Activated naive CD4-positive, alpha-beta T cell treated with anti-CD3 and anti-CD28 coated beads for 36 hours (primary cell): ENCODE measurements around the gene HS6ST2. TPM values are rescaled to one million over a fixed set of nuclear protein-coding genes. Genes with fewer than 3 reads are reported as not detected.

ENCODE experiments used
- CTCF ChIA-PET: fragments of 350-600 bp; sonication (Branson Sonifier 250); formaldehyde crosslinking; loops from one replicate; lab custom pipeline; 2021; ENCODE audit warnings: antibody characterized with exemption; lab: Charles Lee
- DNase-seq: peaks from one replicate; pipeline ENCODE4 v3.0.0-alpha.2; 2020
- H3K27ac Mint-ChIP-seq: one replicate; pipeline ENCODE4 v1.8.0; 2021; ENCODE audit warnings: mild to moderate bottlenecking, mixed read lengths
- H3K27me3 Mint-ChIP-seq: one replicate; pipeline ENCODE4 v1.8.0; 2021; ENCODE audit warnings: low read depth, mixed read lengths
- H3K36me3 Mint-ChIP-seq: one replicate; pipeline ENCODE4 v1.8.0; 2021; ENCODE audit warnings: low read depth, mixed read lengths
- H3K4me1 Mint-ChIP-seq: one replicate; pipeline ENCODE4 v1.8.0; 2021; ENCODE audit warnings: low read depth, mixed read lengths
- H3K4me3 Mint-ChIP-seq: one replicate; pipeline ENCODE4 v1.8.0; 2021; ENCODE audit warnings: mild to moderate bottlenecking, moderate library complexity, mixed read lengths
- H3K9me3 Mint-ChIP-seq: one replicate; pipeline ENCODE4 v1.8.0; 2021; ENCODE audit warnings: mixed read lengths
- intact Hi-C: fragments of 100-400 bp; cut with micrococcal nuclease; formaldehyde crosslinking; loops from one replicate; pipeline ENCODE4 v1.15.1; 2023
- total RNA-seq, 2 experiments: library from RNA; stranded (reverse); gene quantifications; one replicate each; pipeline ENCODE4 v1.2.3, GENCODE V29; 2021

HS6ST2 gene
- total RNA-seq, 2 experiments from 2014 or later, result 0.98 to 1.3 TPM

GRCh38 chrX:132763528-132763927 lies 194.9 kb downstream of the HS6ST2 start:
- H3K4me3 Mint-ChIP-seq, result no peak overlapping the region
- no peak overlapping the region for H3K27ac Mint-ChIP-seq
- intact Hi-C loops, result no loop called here
- H3K4me1 Mint-ChIP-seq, result no peaks in the 10 kb centered on the region
- CTCF ChIA-PET, result no interaction called here
- no peaks in the 10 kb centered on the region for H3K36me3 Mint-ChIP-seq
- no peak for DNase-seq
- no peaks in the 10 kb centered on the region for H3K27me3 Mint-ChIP-seq
- no peaks in the 10 kb centered on the region for H3K9me3 Mint-ChIP-seq

GRCh38 chrX:132758759-132759158 lies 199.7 kb downstream of the HS6ST2 start:
- H3K9me3 Mint-ChIP-seq, result no peaks in the 10 kb centered on the region
- CTCF ChIA-PET, result no interaction called here
- H3K36me3 Mint-ChIP-seq, result no peaks in the 10 kb centered on the region
- no peaks in the 10 kb centered on the region for H3K4me1 Mint-ChIP-seq
- H3K27ac Mint-ChIP-seq, result no peak overlapping the region
- no peak overlapping the region for H3K4me3 Mint-ChIP-seq
- H3K27me3 Mint-ChIP-seq, result peaks cover 2% of the 10 kb centered on the region
- intact Hi-C loops, result no loop called here
- DNase-seq, result no peak

GRCh38 chrX:132757066-132757623 lies 201.3 kb downstream of the HS6ST2 start:
- H3K27ac Mint-ChIP-seq, result no peak overlapping the region
- no peaks in the 10 kb centered on the region for H3K9me3 Mint-ChIP-seq
- H3K4me3 Mint-ChIP-seq, result no peak overlapping the region
- no peaks in the 10 kb centered on the region for H3K4me1 Mint-ChIP-seq
- CTCF ChIA-PET, result interaction anchor here (0.5 kb wide), 1 partner anchor 96 kb away, joined by 3 read pairs; no protein-coding TSS in a partner anchor
- intact Hi-C loops, result no loop called here
- no peak for DNase-seq
- peaks cover 2% of the 10 kb centered on the region for H3K27me3 Mint-ChIP-seq
- H3K36me3 Mint-ChIP-seq, result no peaks in the 10 kb centered on the region

GRCh38 chrX:132756439-132756838 lies 202.0 kb downstream of the HS6ST2 start:
- H3K4me1 Mint-ChIP-seq, result no peaks in the 10 kb centered on the region
- H3K9me3 Mint-ChIP-seq, result no peaks in the 10 kb centered on the region
- CTCF ChIA-PET, result interaction anchor here (1.2 kb wide), 1 partner anchor 18 kb away, joined by 3 read pairs; no protein-coding TSS in a partner anchor
- H3K27ac Mint-ChIP-seq, result no peak overlapping the region
- no peaks in the 10 kb centered on the region for H3K36me3 Mint-ChIP-seq
- intact Hi-C loops, result no loop called here
- H3K4me3 Mint-ChIP-seq, result no peak overlapping the region
- DNase-seq, result no peak
- H3K27me3 Mint-ChIP-seq, result peaks cover 2% of the 10 kb centered on the region

GRCh38 chrX:132751063-132751690 lies 207.3 kb downstream of the HS6ST2 start:
- CTCF ChIA-PET, result no interaction called here
- Mint-ChIP-seq H3K36me3 (no peaks in the 10 kb centered on the region), H3K27me3 (no peaks in the 10 kb centered on the region), H3K4me1 (no peaks in the 10 kb centered on the region), H3K4me3 (no peak overlapping the region), H3K9me3 (no peaks in the 10 kb centered on the region), H3K27ac (no peak overlapping the region)
- DNase-seq, result no peak
- intact Hi-C loops, result no loop called here

- Mint-ChIP-seq H3K36me3 (no peaks in the 10 kb centered on the region), H3K27ac (no peak overlapping the region), H3K4me3 (no peak overlapping the region), H3K9me3 (no peaks in the 10 kb centered on the region), H3K4me1 (no peaks in the 10 kb centered on the region), H3K27me3 (no peaks in the 10 kb centered on the region)
- intact Hi-C loops, result no loop called here
- CTCF ChIA-PET, result interaction anchor here (1.5 kb wide), 1 partner anchor 10 kb away, joined by 3 read pairs; no protein-coding TSS in a partner anchor
- DNase-seq, result no peak
Observed at GRCh38 chrX:132750331-132751062, 207.9 kb downstream of the HS6ST2 start.

GRCh38 chrX:132749406-132749805 lies 209.0 kb downstream of the HS6ST2 start:
- DNase-seq, result no peak
- H3K27me3 Mint-ChIP-seq, result no peaks in the 10 kb centered on the region
- intact Hi-C loops, result no loop called here
- no peak overlapping the region for H3K27ac Mint-ChIP-seq
- CTCF ChIA-PET, result interaction anchor here (1.5 kb wide), 1 partner anchor 9 kb away, joined by 3 read pairs; no protein-coding TSS in a partner anchor
- H3K9me3 Mint-ChIP-seq, result no peaks in the 10 kb centered on the region
- H3K36me3 Mint-ChIP-seq, result no peaks in the 10 kb centered on the region
- no peaks in the 10 kb centered on the region for H3K4me1 Mint-ChIP-seq
- no peak overlapping the region for H3K4me3 Mint-ChIP-seq

GRCh38 chrX:132748909-132749308 lies 209.5 kb downstream of the HS6ST2 start:
- Mint-ChIP-seq H3K27me3 (no peaks in the 10 kb centered on the region), H3K9me3 (no peaks in the 10 kb centered on the region), H3K4me1 (no peaks in the 10 kb centered on the region), H3K27ac (no peak overlapping the region), H3K36me3 (no peaks in the 10 kb centered on the region), H3K4me3 (no peak overlapping the region)
- DNase-seq, result no peak
- CTCF ChIA-PET, result no interaction called here
- intact Hi-C loops, result no loop called here

- intact Hi-C loops, result no loop called here
- no peaks in the 10 kb centered on the region for H3K27me3 Mint-ChIP-seq
- no peaks in the 10 kb centered on the region for H3K9me3 Mint-ChIP-seq
- CTCF ChIA-PET, result no interaction called here
- no peaks in the 10 kb centered on the region for H3K36me3 Mint-ChIP-seq
- DNase-seq, result no peak
- H3K27ac Mint-ChIP-seq, result no peak overlapping the region
- H3K4me3 Mint-ChIP-seq, result no peak overlapping the region
- no peaks in the 10 kb centered on the region for H3K4me1 Mint-ChIP-seq
Observed at GRCh38 chrX:132748268-132748667, 210.2 kb downstream of the HS6ST2 start.

- no peak overlapping the region for H3K27ac Mint-ChIP-seq
- CTCF ChIA-PET, result no interaction called here
- H3K4me3 Mint-ChIP-seq, result no peak overlapping the region
- DNase-seq, result no peak
- H3K9me3 Mint-ChIP-seq, result no peaks in the 10 kb centered on the region
- H3K36me3 Mint-ChIP-seq, result no peaks in the 10 kb centered on the region
- intact Hi-C loops, result no loop called here
- no peaks in the 10 kb centered on the region for H3K4me1 Mint-ChIP-seq
- no peaks in the 10 kb centered on the region for H3K27me3 Mint-ChIP-seq
Observed at GRCh38 chrX:132745593-132745992, 212.8 kb downstream of the HS6ST2 start.

GRCh38 chrX:132744470-132744869 lies 214.0 kb downstream of the HS6ST2 start:
- DNase-seq, result no peak
- no peaks in the 10 kb centered on the region for H3K9me3 Mint-ChIP-seq
- H3K36me3 Mint-ChIP-seq, result no peaks in the 10 kb centered on the region
- no peaks in the 10 kb centered on the region for H3K4me1 Mint-ChIP-seq
- CTCF ChIA-PET, result no interaction called here
- no peak overlapping the region for H3K27ac Mint-ChIP-seq
- no peak overlapping the region for H3K4me3 Mint-ChIP-seq
- intact Hi-C loops, result no loop called here
- no peaks in the 10 kb centered on the region for H3K27me3 Mint-ChIP-seq

GRCh38 chrX:132743086-132743485 lies 215.3 kb downstream of the HS6ST2 start:
- H3K27me3 Mint-ChIP-seq, result no peaks in the 10 kb centered on the region
- no peak overlapping the region for H3K27ac Mint-ChIP-seq
- intact Hi-C loops, result no loop called here
- no peaks in the 10 kb centered on the region for H3K9me3 Mint-ChIP-seq
- no peak for DNase-seq
- H3K36me3 Mint-ChIP-seq, result no peaks in the 10 kb centered on the region
- H3K4me1 Mint-ChIP-seq, result peaks cover 4% of the 10 kb centered on the region
- CTCF ChIA-PET, result no interaction called here
- no peak overlapping the region for H3K4me3 Mint-ChIP-seq

GRCh38 chrX:132742246-132742645 lies 216.2 kb downstream of the HS6ST2 start:
- H3K36me3 Mint-ChIP-seq, result no peaks in the 10 kb centered on the region
- H3K9me3 Mint-ChIP-seq, result no peaks in the 10 kb centered on the region
- H3K27me3 Mint-ChIP-seq, result no peaks in the 10 kb centered on the region
- CTCF ChIA-PET, result no interaction called here
- H3K27ac Mint-ChIP-seq, result no peak overlapping the region
- no peak overlapping the region for H3K4me3 Mint-ChIP-seq
- no peak for DNase-seq
- peaks cover 9% of the 10 kb centered on the region for H3K4me1 Mint-ChIP-seq
- intact Hi-C loops, result no loop called here
